ENCODE results near the gene FADS6. TPM values are rescaled to one million over a fixed set of nuclear protein-coding genes. Genes with fewer than 3 reads are reported as not detected.

FADS6 gene
- total and polyA plus RNA-seq, 10 of the 15 experiments (the other 5 are each of a cell fraction or from before 2014, with no cell fraction given) = not detected

GRCh38 chr17:74875977-74876593, 17.3 kb downstream of the FADS6 start:
- Histone ChIP-seq H3K9me3 (replicated peaks; ENCODE audit: control insufficient read depth, insufficient read depth, low read length) (no peaks in the 10 kb centered on the region), H3K4me2 (ENCODE audit: control insufficient read depth, insufficient read depth) (no peak overlapping the region), H3K79me2 (ENCODE audit: control insufficient read depth, insufficient read depth, low read length) (peaks cover 16% of the 10 kb centered on the region), H2AFZ (ENCODE audit: control insufficient read depth, low read depth, low read length) (no peak overlapping the region), H3K36me3 (ENCODE audit: control insufficient read depth in 2 of 2, insufficient read depth in 2 of 2, low read length in 1 of 2) (no peaks in the 10 kb centered on the region; a peak in 1 of 4 replicates), H3K27me3 (replicated peaks in 1 of 2; ENCODE audit: control insufficient read depth in 2 of 2, insufficient read depth in 2 of 2, low read length in 1 of 2) (no peaks in the 10 kb centered on the region), H3K4me1 (ENCODE audit: control insufficient read depth, insufficient read depth, low read length) (peaks cover 13% of the 10 kb centered on the region), H3K9ac (ENCODE audit: control insufficient read depth, insufficient read depth, low read length) (no peak overlapping the region), H3K4me3 (no peak overlapping the region), H3K27ac (ENCODE audit: control insufficient read depth, insufficient read depth) (no peak overlapping the region), H4K20me1 (ENCODE audit: control insufficient read depth, insufficient read depth) (no peaks in the 10 kb centered on the region)
- TF ChIP-seq CHD1 (IDR thresholded peaks at IDR 0.05; ENCODE audit: low read depth, low read length) = no peak
- no peak for TF ChIP-seq FOXM1 (IDR thresholded peaks at IDR 0.05; ENCODE audit: low read depth, low read length)
- TF ChIP-seq, protein P1, sequence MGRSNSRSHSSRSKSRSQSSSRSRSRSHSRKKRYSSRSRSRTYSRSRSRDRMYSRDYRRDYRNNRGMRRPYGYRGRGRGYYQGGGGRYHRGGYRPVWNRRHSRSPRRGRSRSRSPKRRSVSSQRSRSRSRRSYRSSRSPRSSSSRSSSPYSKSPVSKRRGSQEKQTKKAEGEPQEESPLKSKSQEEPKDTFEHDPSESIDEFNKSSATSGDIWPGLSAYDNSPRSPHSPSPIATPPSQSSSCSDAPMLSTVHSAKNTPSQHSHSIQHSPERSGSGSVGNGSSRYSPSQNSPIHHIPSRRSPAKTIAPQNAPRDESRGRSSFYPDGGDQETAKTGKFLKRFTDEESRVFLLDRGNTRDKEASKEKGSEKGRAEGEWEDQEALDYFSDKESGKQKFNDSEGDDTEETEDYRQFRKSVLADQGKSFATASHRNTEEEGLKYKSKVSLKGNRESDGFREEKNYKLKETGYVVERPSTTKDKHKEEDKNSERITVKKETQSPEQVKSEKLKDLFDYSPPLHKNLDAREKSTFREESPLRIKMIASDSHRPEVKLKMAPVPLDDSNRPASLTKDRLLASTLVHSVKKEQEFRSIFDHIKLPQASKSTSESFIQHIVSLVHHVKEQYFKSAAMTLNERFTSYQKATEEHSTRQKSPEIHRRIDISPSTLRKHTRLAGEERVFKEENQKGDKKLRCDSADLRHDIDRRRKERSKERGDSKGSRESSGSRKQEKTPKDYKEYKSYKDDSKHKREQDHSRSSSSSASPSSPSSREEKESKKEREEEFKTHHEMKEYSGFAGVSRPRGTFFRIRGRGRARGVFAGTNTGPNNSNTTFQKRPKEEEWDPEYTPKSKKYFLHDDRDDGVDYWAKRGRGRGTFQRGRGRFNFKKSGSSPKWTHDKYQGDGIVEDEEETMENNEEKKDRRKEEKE (IDR thresholded peaks at IDR 0.05) = no peak
- TF ChIP-seq STAT1 (conservative IDR thresholded peaks at IDR 0.05) = no peak
- ChIA-PET CTCF (interaction anchor here (1.5 to 4.5 kb wide), 2 partner anchors 14 to 84 kb away, joined by 3 to 20 read pairs; no protein-coding TSS in a partner anchor), POLR2A (interaction anchor here (0.6 kb wide), 1 partner anchor 375 kb away, joined by 6 read pairs; no protein-coding TSS in a partner anchor), RAD21 (ENCODE audit: unreplicated experiment) (interaction anchor here (0.7 kb wide), 1 partner anchor 85 kb away, joined by 3 read pairs; no protein-coding TSS in a partner anchor), SMC1A (ENCODE audit: uncharacterized antibody, unreplicated experiment) (interaction anchor here (0.9 kb wide), 1 partner anchor 85 kb away, joined by 4 read pairs; no protein-coding TSS in a partner anchor)
- FAIRE-seq (no peak), ATAC-seq (no peak), DNase-seq (ENCODE audit: low read depth, low spot score) (no peak)
- BruUV-seq (replicated peaks) = no TSS peak
- intact Hi-C loops (cut with micrococcal nuclease; ENCODE audit: unreplicated experiment) (no loop called here), in situ Hi-C loops (cut with MboI) (no loop called here)
- WGBS (ENCODE audit: insufficient coverage, insufficient replicate concordance, low lambda C conversion rate, missing lambda C conversion rate) = 63% methylated on average over 6 of the region's 6 CpGs

Data from GM12878 (cell line).